ENCODE results near the gene PDE9A.

PDE9A gene

DNA sequence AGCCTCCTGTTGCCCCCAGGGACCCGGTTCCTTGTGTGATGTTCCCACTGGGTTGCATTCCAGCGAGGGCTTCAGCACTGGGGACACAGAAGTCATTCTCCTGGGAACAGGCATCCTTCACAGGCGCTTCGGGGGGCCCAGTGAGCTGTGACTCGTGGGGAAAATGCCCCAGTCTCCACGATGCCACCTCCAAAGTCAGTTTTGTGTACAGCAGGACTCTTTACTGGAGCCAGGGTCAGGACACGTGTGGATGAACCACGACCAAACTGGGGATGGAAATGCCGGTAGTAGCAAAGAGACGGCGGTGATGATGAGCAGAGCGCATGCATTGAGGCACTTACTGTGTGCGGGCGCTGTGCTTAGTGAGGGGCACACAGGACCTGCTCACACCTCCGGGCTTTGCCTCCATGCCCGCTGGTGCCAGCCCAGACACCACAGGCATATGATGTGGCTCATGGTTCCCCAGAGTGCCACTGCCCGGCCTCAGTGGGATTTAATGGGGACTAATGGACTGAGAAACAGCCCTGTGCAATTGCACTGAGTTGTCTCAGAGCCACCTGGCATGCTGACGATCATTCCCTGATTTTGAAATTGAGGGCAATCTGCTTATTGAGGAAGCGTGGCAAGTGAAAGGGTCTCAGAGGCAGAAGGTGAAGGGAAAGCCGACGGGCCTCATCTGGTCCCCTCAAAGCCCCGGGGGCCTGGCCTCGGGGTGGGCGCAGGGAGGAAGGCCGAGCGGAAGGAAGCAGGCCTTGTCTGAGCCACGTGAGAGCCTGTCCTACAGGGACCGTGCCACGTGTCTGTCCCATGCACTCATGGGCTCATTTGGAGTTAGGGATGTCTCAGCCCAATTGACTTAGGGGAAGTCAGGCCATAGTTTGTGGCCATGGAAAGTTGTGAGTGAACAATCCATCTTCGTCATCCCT is 91.4 kb downstream of the PDE9A start:
- no peak for TF ChIP-seq CTCF (conservative IDR thresholded peaks at IDR 0.05; ENCODE audit: low read depth)
- H3K27ac ChIP-seq = no peak overlapping the region

DNA sequence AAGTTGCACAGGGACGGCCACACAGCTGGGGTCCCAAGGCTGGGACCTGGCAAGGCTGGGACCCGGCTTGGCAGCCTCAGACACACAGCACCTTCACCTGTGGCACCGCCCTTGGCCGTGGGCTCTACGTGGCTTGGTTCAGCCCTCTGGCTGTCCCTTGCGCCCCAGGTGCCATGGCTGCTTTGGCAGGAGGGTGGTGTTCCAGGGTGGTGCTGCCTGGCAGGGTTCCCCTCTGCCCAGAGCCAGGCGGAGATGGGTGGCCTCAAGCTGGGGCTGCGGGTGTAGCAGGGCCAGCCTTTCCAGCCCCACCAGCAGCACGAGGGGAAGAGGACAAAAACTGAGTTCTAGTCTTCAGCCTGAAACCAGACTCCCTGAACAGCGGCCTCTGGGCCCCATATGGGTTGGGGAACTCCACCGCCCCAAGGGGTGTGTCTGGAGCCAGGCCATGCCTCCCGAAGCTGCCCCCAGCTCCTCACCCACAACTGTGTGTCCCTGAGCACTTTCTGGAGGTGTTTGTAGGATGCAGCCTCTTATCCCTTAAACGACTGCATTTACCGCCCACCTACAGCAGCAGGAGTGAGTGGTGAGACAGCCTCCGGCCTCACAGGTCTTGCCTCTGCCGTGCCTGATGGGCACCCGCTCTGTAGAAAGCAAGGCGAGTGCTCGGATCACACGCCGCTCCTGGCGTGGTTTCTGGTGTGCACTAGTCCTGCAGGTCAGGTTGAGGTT is 92.3 kb downstream of the PDE9A start:
- CTCF ChIA-PET = no interaction called here
- H3K27ac ChIP-seq = no peak overlapping the region
- no peak for TF ChIP-seq CTCF (conservative IDR thresholded peaks at IDR 0.05; ENCODE audit: low read depth)
- POLR2A ChIA-PET (ENCODE audit: low non-redundant PET) = no interaction called here
- no peak for DNase-seq (ENCODE audit: low spot score)

More for the DNA sequence above, 91.4 kb downstream of the PDE9A start:
- CTCF ChIA-PET = no interaction called here
- POLR2A ChIA-PET (ENCODE audit: low non-redundant PET) = no interaction called here
- DNase-seq (ENCODE audit: low spot score) = no peak

DNA sequence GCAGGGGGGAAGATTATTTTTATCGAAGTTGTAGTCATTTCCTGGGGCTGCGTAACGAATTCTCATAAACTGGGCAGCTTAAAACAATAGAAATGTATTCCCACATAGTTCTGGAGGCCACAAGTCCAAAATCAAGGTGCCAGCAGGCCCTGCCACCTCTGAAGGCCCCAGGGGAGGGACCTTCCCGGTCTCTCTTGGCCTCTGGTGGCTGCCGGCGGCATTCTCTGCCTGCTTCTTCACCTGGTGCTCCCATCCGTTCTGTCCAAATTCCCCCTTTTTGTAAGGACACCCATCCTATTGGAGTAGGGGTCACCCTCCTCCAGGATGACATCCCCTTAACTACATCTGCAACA is 92.8 kb downstream of the PDE9A start:
- no peak overlapping the region for H3K27ac ChIP-seq
- POLR2A ChIA-PET (ENCODE audit: low non-redundant PET) = no interaction called here
- CTCF ChIA-PET = interaction anchor here (0.6 kb wide), 1 partner anchor 52 kb away, joined by 3 read pairs; no protein-coding TSS in a partner anchor
- no peak for TF ChIP-seq CTCF (conservative IDR thresholded peaks at IDR 0.05; ENCODE audit: low read depth)
- no peak for DNase-seq (ENCODE audit: low spot score)

DNA sequence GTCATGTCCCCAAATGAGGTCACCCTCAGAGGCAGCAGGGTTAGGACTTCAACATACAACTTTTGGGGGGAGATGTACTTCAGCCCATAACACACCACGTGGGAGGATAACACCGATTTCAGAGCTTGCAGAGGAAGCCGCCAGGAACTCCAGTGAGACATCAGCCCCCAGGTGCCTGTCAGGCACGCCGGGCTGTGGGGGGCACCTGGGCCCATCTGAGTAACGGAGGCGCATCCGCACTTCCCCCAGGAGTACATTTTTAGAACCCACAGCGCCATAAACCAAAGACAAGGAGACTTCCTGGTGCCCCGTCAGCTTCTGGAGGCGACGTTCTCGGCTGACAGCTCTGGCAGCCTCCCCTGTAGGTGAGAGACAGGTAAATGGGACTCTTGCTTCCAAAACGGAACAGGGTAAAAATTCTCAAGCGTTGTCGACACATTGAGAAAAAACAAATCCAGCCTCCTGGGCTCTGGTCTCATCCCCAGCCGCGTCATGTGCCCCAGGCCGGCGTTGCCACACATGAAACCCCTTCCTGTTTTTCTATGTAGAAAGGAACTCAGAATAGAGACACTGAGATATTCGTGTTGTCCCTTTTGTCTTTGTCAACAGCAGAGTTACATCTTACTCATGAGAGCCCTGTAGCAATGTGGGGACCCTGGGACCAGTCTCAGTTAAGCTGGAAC is 93.3 kb downstream of the PDE9A start:
- CTCF ChIA-PET = interaction anchor here (0.6 kb wide), 3 partner anchors 27 to 189 kb away, joined by 3 to 5 read pairs (median 4); no protein-coding TSS in a partner anchor

GRCh38 chr21:42747276-42747701 is 93.9 kb downstream of the PDE9A start:
- POLR2A ChIA-PET (ENCODE audit: low non-redundant PET) = no interaction called here
- CTCF ChIA-PET = interaction anchor here (0.6 kb wide), 1 partner anchor 190 kb away, joined by 4 read pairs; no protein-coding TSS in a partner anchor
- no peak for DNase-seq (ENCODE audit: low spot score)
- H3K27ac ChIP-seq = no peak overlapping the region
- no peak for TF ChIP-seq CTCF (conservative IDR thresholded peaks at IDR 0.05; ENCODE audit: low read depth)

More for the DNA sequence above, 93.3 kb downstream of the PDE9A start:
- H3K27ac ChIP-seq = no peak overlapping the region
- POLR2A ChIA-PET (ENCODE audit: low non-redundant PET) = no interaction called here
- DNase-seq (ENCODE audit: low spot score) = no peak
- TF ChIP-seq CTCF (conservative IDR thresholded peaks at IDR 0.05; ENCODE audit: low read depth) = no peak

- POLR2A ChIA-PET (ENCODE audit: low non-redundant PET) = no interaction called here
- DNase-seq (ENCODE audit: low spot score) = no peak
- H3K27ac ChIP-seq = no peak overlapping the region
- CTCF ChIA-PET = interaction anchor here (0.6 to 1.0 kb wide), 2 partner anchors 154 to 404 kb away, joined by 3 to 4 read pairs; no protein-coding TSS in a partner anchor
- TF ChIP-seq CTCF (conservative IDR thresholded peaks at IDR 0.05; ENCODE audit: low read depth) = no peak
These were observed 94.4 kb downstream of the PDE9A start for GRCh38 chr21:42747746-42748351.
